GM23248 (cell line): Measurements from ENCODE around the gene CD70. TPM values are rescaled to one million over a fixed set of nuclear protein-coding genes. Genes with fewer than 3 reads are reported as not detected.
A peak's percentile ranks its signal among the peaks of the same experiment; 100 is the strongest.
"Not testable (repeated sequence)": the region's sequence is repeated elsewhere in the genome, so short reads cannot be mapped to it uniquely, and the experiment has no call there.

Experiments
- DNase-seq: peaks from one replicate; pipeline ENCODE4 v3.0.0-alpha.2; 2015
- H2AFZ ChIP-seq: fragments of 200-600 bp; sonication (generic); 2 replicates; pipeline ENCODE4 v1.6.1; 2016; ENCODE audit warnings: antibody characterized with exemption
- H3F3A ChIP-seq: fragments of 200-600 bp; sonication (generic); 2 replicates; pipeline ENCODE4 v1.6.1; 2016; ENCODE audit warnings: mild to moderate bottlenecking, antibody characterized with exemption, mixed run types; ENCODE audit not compliant: insufficient read depth
- H3K27ac ChIP-seq: fragments of 200-600 bp; sonication (generic); 2 replicates; pipeline ENCODE4 v1.5.1; 2016; ENCODE audit warnings: mild to moderate bottlenecking
- H3K27me3 ChIP-seq: fragments of 200-600 bp; sonication (generic); replicated peaks from 2 replicates; pipeline ENCODE4 v1.6.1; 2016; ENCODE audit warnings: mild to moderate bottlenecking; ENCODE audit not compliant: insufficient read depth
- H3K36me3 ChIP-seq: fragments of 200-600 bp; sonication (generic); 2 replicates; pipeline ENCODE4 v1.6.1; 2016; ENCODE audit warnings: low read depth, mild to moderate bottlenecking
- H3K4me1 ChIP-seq: fragments of 200-600 bp; sonication (generic); 2 replicates; pipeline ENCODE4 v1.6.1; 2016; ENCODE audit warnings: mild to moderate bottlenecking; ENCODE audit not compliant: insufficient read depth
- H3K4me2 ChIP-seq: fragments of 200-600 bp; sonication (generic); one replicate; pipeline ENCODE4 v1.6.1; 2016; ENCODE audit warnings: mild to moderate bottlenecking; ENCODE audit not compliant: unreplicated experiment
- H3K4me3 ChIP-seq: fragments of 200-600 bp; sonication (generic); 2 replicates; pipeline ENCODE4 v1.5.1; 2016; ENCODE audit warnings: mild to moderate bottlenecking
- H3K79me2 ChIP-seq: fragments of 200-600 bp; sonication (generic); 2 replicates; pipeline ENCODE4 v1.6.1; 2016; ENCODE audit warnings: mild to moderate bottlenecking; ENCODE audit not compliant: insufficient read depth
- H3K9ac ChIP-seq: fragments of 200-600 bp; sonication (generic); 2 replicates; pipeline ENCODE4 v1.6.1; 2016; ENCODE audit warnings: mild to moderate bottlenecking
- H3K9me2 ChIP-seq: fragments of 200-600 bp; sonication (generic); 2 replicates; pipeline ENCODE4 v1.6.1; 2016; ENCODE audit warnings: mixed run types, mild to moderate bottlenecking, moderate library complexity; ENCODE audit not compliant: insufficient read depth
- H3K9me3 ChIP-seq: fragments of 200-600 bp; sonication (generic); one replicate; pipeline ENCODE4 v1.6.1; 2017; ENCODE audit warnings: low read depth
- H4K20me1 ChIP-seq: fragments of 200-600 bp; sonication (generic); 2 replicates; pipeline ENCODE4 v1.6.0; 2016; ENCODE audit not compliant: insufficient read depth
- EZH2 ChIP-seq: fragments of 200-600 bp; sonication (generic); IDR thresholded peaks from 2 replicates; pipeline ENCODE4 v1.6.1; 2018; ENCODE audit warnings: antibody characterized with exemption, mild to moderate bottlenecking; ENCODE audit not compliant: insufficient read depth, poor library complexity, severe bottlenecking
- EZH2phosphoT487 ChIP-seq: fragments of 200-600 bp; sonication (generic); IDR thresholded peaks from 2 replicates; pipeline ENCODE4 v1.6.1; 2018; ENCODE audit warnings: antibody characterized with exemption, moderate library complexity, mild to moderate bottlenecking, low read depth; ENCODE audit not compliant: insufficient read depth
- WGBS, 2 experiments: methylation state at CpG; one replicate each; pipeline ENCODE4 v1.1.6; 2015 to 2017; ENCODE audit warnings: low lambda C conversion rate in 2 of 2, low coverage in 1 of 2; ENCODE audit errors: missing lambda C conversion rate in 2 of 2; 5-methylcytosine and 5-hydroxymethylcytosine counted together
- in situ Hi-C: fragments of 300-500 bp; cut with MboI; formaldehyde crosslinking; loops from 2 replicates; pipeline ENCODE4 v1.15.0; 2020
- polyA plus RNA-seq: library from polyadenylated mRNA; unstranded; fragments of >200 nt; fragmentation: Nextera tagmentation; extraction: Ambion mirVana; gene quantifications from 2 replicates; pipeline ENCODE4 v1.2.1, GENCODE V29; 2016
- total RNA-seq: library from RNA; depleted of rRNA; stranded (reverse); fragments of >200 nt; shearing (Covaris generic); gene quantifications from 2 replicates; pipeline ENCODE4 v1.2.3, GENCODE V29; 2014

The CD70 gene
- total and polyA plus RNA-seq, 2 experiments from 2014 or later: 0.20 TPM; not detected in 1

GRCh38 chr19:6564393-6564792 lies 26.6 kb downstream of the CD70 start:
- in situ Hi-C loops: no loop called here
- H3K79me2 ChIP-seq: no peaks in the 10 kb centered on the region
- 60 to 61% methylated on average over 2 of the region's 2 CpGs for WGBS, 2 experiments

GRCh38 chr19:6562437-6562836 lies 28.5 kb downstream of the CD70 start:
- H3K27me3 ChIP-seq: peaks cover 25% of the 10 kb centered on the region

More at GRCh38 chr19:6564393-6564792, 26.6 kb downstream of the CD70 start:
- H3K4me3 ChIP-seq: no peak overlapping the region
- no peaks in the 10 kb centered on the region for H3K9me2 ChIP-seq
- TF ChIP-seq EZH2 (no peak), EZH2phosphoT487 (no peak)
- no peak overlapping the region for H2AFZ ChIP-seq
- H3K27ac ChIP-seq: no peak overlapping the region
- H3K9ac ChIP-seq: no peak overlapping the region
- no peaks in the 10 kb centered on the region for H3F3A ChIP-seq
- peak; percentile 46 for DNase-seq
- no peaks in the 10 kb centered on the region for H3K4me1 ChIP-seq
- no peak overlapping the region for H3K4me2 ChIP-seq
- peaks cover 34% of the 10 kb centered on the region for H3K27me3 ChIP-seq
- H3K36me3 ChIP-seq: no peaks in the 10 kb centered on the region
- no peaks in the 10 kb centered on the region for H4K20me1 ChIP-seq
- H3K9me3 ChIP-seq: no peaks in the 10 kb centered on the region

GRCh38 chr19:6556480-6557195 lies 34.3 kb downstream of the CD70 start:
- no peak overlapping the region for H3K9ac ChIP-seq
- no peaks in the 10 kb centered on the region for H3F3A ChIP-seq
- DNase-seq: peak; percentile 40
- no peaks in the 10 kb centered on the region for H3K36me3 ChIP-seq
- H2AFZ ChIP-seq: no peak overlapping the region
- H3K4me2 ChIP-seq: no peak overlapping the region
- no peaks in the 10 kb centered on the region for H3K79me2 ChIP-seq
- TF ChIP-seq EZH2phosphoT487: no peak
- TF ChIP-seq EZH2: no peak
- H3K27ac ChIP-seq: no peak overlapping the region
- H3K4me1 ChIP-seq: no peaks in the 10 kb centered on the region
- H3K27me3 ChIP-seq: peaks cover 10% of the 10 kb centered on the region
- no peaks in the 10 kb centered on the region for H3K9me2 ChIP-seq
- H3K4me3 ChIP-seq: no peak overlapping the region
- in situ Hi-C loops: no loop called here
- H4K20me1 ChIP-seq: no peaks in the 10 kb centered on the region
- 39 to 44% methylated on average over 11 of the region's 11 CpGs for WGBS, 2 experiments
- H3K9me3 ChIP-seq: no peaks in the 10 kb centered on the region

More at GRCh38 chr19:6562437-6562836, 28.5 kb downstream of the CD70 start:
- H3F3A ChIP-seq, H3K36me3 ChIP-seq, H4K20me1 ChIP-seq, H2AFZ ChIP-seq, H3K9me3 ChIP-seq, H3K9me2 ChIP-seq, H3K4me3 ChIP-seq, H3K79me2 ChIP-seq, H3K4me1 ChIP-seq, H3K4me2 ChIP-seq, H3K27ac ChIP-seq, in situ Hi-C loops, H3K9ac ChIP-seq: not testable (repeated sequence)
- peak; percentile 8 for DNase-seq
- WGBS, 2 experiments: 0 to 9% methylated on average over 1 of the region's 1 CpG

- Histone ChIP-seq H4K20me1 (no peaks in the 10 kb centered on the region), H3K9me3 (no peaks in the 10 kb centered on the region), H3K9me2 (no peaks in the 10 kb centered on the region), H3K27me3 (peaks cover 4% of the 10 kb centered on the region; the same call in 1 of the 2 replicates), H3K4me2 (no peak overlapping the region), H2AFZ (no peak overlapping the region), H3K4me1 (no peaks in the 10 kb centered on the region; the same call in 1 of the 2 replicates), H3K79me2 (no peaks in the 10 kb centered on the region), H3F3A (no peaks in the 10 kb centered on the region), H3K27ac (no peak overlapping the region), H3K9ac (no peak overlapping the region), H3K36me3 (no peaks in the 10 kb centered on the region), H3K4me3 (no peak overlapping the region)
- TF ChIP-seq EZH2phosphoT487 (no peak), EZH2 (no peak)
- 55 to 72% methylated on average over 2 of the region's 2 CpGs for WGBS, 2 experiments
- in situ Hi-C loops: no loop called here
- DNase-seq: no peak
Measured at GRCh38 chr19:6556043-6556449, 34.9 kb downstream of the CD70 start.
